Measurements from ENCODE around the gene LETMD1. TPM values are rescaled to one million over a fixed set of nuclear protein-coding genes. Genes with fewer than 3 reads are reported as not detected.

Gene LETMD1
- total RNA-seq, 2 experiments from 2014 or later = 53.9 to 103 TPM

DNA sequence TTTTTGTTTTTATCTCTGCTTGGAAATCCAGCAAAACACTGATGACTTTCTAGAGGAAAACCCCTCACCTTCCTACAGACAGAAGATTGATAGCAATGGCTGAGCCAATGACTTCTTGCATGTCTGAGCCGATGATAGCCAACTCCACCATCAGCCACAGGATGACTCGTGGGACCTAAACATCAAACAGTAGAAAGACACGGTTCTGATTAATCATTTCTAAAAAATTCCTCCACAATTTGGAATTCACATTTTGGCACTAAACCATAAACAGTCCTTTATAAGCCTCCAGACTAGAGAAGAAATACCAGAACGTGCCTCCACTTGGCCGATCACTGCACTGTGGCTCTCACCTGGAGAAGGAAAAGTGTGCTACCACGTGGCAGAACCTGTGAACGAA lies 47.9 kb upstream of the LETMD1 start:
- CTCF ChIA-PET (ENCODE audit: unreplicated experiment) = no interaction called here
- no peak for DNase-seq (ENCODE audit: low spot score)
- POLR2A ChIA-PET = no interaction called here
- no peaks in the 10 kb centered on the region for H3K9me3 ChIP-seq (ENCODE audit: low read length)
- H2AFZ ChIP-seq (ENCODE audit: low read length) = no peak overlapping the region
- no peaks in the 10 kb centered on the region for H3K4me1 ChIP-seq (ENCODE audit: insufficient read depth, low read length, poor library complexity, severe bottlenecking)
- peaks cover 57% of the 10 kb centered on the region for H3K36me3 ChIP-seq (ENCODE audit: insufficient read depth, low read length)
- no peak overlapping the region for H3K27ac ChIP-seq (ENCODE audit: low read depth, low read length, poor library complexity, severe bottlenecking)
- no peak overlapping the region for H3K4me3 ChIP-seq (ENCODE audit: low read depth, low read length, poor library complexity, severe bottlenecking)
- no peak for TF ChIP-seq EZH2phosphoT487 (IDR thresholded peaks at IDR 0.05; ENCODE audit: borderline replicate concordance, low read depth, low read length)
- no peaks in the 10 kb centered on the region for H3K9me2 ChIP-seq (ENCODE audit: insufficient read depth, low read length)
- no peaks in the 10 kb centered on the region for H3K79me2 ChIP-seq (ENCODE audit: insufficient read depth, low read depth, low read length)
- no peaks in the 10 kb centered on the region for H4K20me1 ChIP-seq (ENCODE audit: insufficient read depth, low read length)
- intact Hi-C loops (cut with micrococcal nuclease; ENCODE audit: unreplicated experiment) = no loop called here
- H3K4me2 ChIP-seq (ENCODE audit: low read length) = no peak overlapping the region
- BruUV-seq (replicated peaks) = no TSS peak

DNA sequence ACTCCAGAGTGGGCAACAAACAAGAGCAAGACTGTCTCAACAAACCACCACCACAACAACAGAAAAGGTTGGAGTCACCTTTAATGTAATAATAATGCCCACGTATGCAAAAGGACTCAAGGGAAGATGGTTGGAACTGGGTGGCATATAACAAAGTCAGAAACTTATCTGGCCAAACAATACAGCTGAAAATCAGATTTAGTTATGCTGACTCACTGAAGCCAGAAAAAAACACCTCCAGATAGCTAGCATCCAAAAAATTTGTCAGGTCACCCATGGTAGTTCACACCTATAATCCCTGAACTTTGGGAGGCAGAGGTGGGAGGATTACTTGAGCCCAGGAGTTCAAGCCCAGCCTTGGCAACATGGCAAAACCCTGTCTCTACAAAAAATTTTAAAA lies 46.3 kb upstream of the LETMD1 start:
- H3K79me2 ChIP-seq (ENCODE audit: insufficient read depth, low read depth, low read length) = no peaks in the 10 kb centered on the region
- no TSS peak for BruUV-seq (replicated peaks)
- H4K20me1 ChIP-seq (ENCODE audit: insufficient read depth, low read length) = no peaks in the 10 kb centered on the region
- no peaks in the 10 kb centered on the region for H3K9me2 ChIP-seq (ENCODE audit: insufficient read depth, low read length)
- intact Hi-C loops (cut with micrococcal nuclease; ENCODE audit: unreplicated experiment) = no loop called here
- no peak overlapping the region for H3K27ac ChIP-seq (ENCODE audit: low read depth, low read length, poor library complexity, severe bottlenecking)
- no peak overlapping the region for H2AFZ ChIP-seq (ENCODE audit: low read length)
- no peak overlapping the region for H3K4me2 ChIP-seq (ENCODE audit: low read length)
- POLR2A ChIA-PET = interaction anchor here (2.2 kb wide), 1 partner anchor 59 kb away, joined by 8 read pairs; no protein-coding TSS in a partner anchor
- no peak for DNase-seq (ENCODE audit: low spot score)
- no peak for TF ChIP-seq EZH2phosphoT487 (IDR thresholded peaks at IDR 0.05; ENCODE audit: borderline replicate concordance, low read depth, low read length)
- TF ChIP-seq, protein P1, sequence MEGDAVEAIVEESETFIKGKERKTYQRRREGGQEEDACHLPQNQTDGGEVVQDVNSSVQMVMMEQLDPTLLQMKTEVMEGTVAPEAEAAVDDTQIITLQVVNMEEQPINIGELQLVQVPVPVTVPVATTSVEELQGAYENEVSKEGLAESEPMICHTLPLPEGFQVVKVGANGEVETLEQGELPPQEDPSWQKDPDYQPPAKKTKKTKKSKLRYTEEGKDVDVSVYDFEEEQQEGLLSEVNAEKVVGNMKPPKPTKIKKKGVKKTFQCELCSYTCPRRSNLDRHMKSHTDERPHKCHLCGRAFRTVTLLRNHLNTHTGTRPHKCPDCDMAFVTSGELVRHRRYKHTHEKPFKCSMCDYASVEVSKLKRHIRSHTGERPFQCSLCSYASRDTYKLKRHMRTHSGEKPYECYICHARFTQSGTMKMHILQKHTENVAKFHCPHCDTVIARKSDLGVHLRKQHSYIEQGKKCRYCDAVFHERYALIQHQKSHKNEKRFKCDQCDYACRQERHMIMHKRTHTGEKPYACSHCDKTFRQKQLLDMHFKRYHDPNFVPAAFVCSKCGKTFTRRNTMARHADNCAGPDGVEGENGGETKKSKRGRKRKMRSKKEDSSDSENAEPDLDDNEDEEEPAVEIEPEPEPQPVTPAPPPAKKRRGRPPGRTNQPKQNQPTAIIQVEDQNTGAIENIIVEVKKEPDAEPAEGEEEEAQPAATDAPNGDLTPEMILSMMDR (conservative IDR thresholded peaks at IDR 0.05; ENCODE audit: low read length) = no peak
- no peaks in the 10 kb centered on the region for H3K9me3 ChIP-seq (ENCODE audit: low read length)
- no peak overlapping the region for H3K4me3 ChIP-seq (ENCODE audit: low read depth, low read length, poor library complexity, severe bottlenecking)
- peaks cover 58% of the 10 kb centered on the region for H3K36me3 ChIP-seq (ENCODE audit: insufficient read depth, low read length)
- H3K4me1 ChIP-seq (ENCODE audit: insufficient read depth, low read length, poor library complexity, severe bottlenecking) = no peaks in the 10 kb centered on the region
- CTCF ChIA-PET (ENCODE audit: unreplicated experiment) = no interaction called here

DNA sequence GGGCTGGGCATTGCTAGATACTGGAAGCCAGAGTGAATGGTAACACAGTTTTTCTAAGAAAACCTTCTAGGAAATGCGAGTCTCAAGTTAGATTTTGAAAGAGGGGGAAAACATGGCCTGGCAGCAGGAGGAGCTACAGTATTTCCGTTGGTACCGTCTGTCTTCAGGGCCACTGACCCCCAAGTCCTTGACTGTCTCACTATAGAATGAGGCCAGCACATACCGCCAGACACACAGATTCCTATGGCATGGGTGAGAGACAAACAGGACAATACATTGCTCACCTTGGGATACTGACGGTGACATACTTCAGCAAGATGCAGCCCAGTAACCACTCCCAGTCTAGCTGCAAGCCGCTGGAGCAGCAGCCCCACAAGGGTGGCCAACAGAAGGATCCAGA lies 43.6 kb upstream of the LETMD1 start:
- BruUV-seq (replicated peaks) = no TSS peak
- POLR2A ChIA-PET = no interaction called here
- no peak overlapping the region for H3K4me3 ChIP-seq (ENCODE audit: low read depth, low read length, poor library complexity, severe bottlenecking)

More for the DNA sequence above, 43.6 kb upstream of the LETMD1 start:
- Histone ChIP-seq H2AFZ (ENCODE audit: low read length) (no peak overlapping the region), H3K4me1 (ENCODE audit: insufficient read depth, low read length, poor library complexity, severe bottlenecking) (no peaks in the 10 kb centered on the region), H4K20me1 (ENCODE audit: insufficient read depth, low read length) (no peaks in the 10 kb centered on the region), H3K36me3 (ENCODE audit: insufficient read depth, low read length) (peaks cover 64% of the 10 kb centered on the region), H3K9me2 (ENCODE audit: insufficient read depth, low read length) (no peaks in the 10 kb centered on the region), H3K79me2 (ENCODE audit: insufficient read depth, low read depth, low read length) (no peaks in the 10 kb centered on the region), H3K4me2 (ENCODE audit: low read length) (no peak overlapping the region), H3K27ac (ENCODE audit: low read depth, low read length, poor library complexity, severe bottlenecking) (no peak overlapping the region), H3K9me3 (ENCODE audit: low read length) (no peaks in the 10 kb centered on the region)
- DNase-seq (ENCODE audit: low spot score) = no peak
- intact Hi-C loops (cut with micrococcal nuclease; ENCODE audit: unreplicated experiment) = no loop called here
- no peak for TF ChIP-seq EZH2phosphoT487 (IDR thresholded peaks at IDR 0.05; ENCODE audit: borderline replicate concordance, low read depth, low read length)
- TF ChIP-seq, protein P1 (conservative IDR thresholded peaks at IDR 0.05; ENCODE audit: low read length) = no peak
- CTCF ChIA-PET (ENCODE audit: unreplicated experiment) = no interaction called here
